ENCODE data around the gene FOXL3. TPM values are rescaled to one million over a fixed set of nuclear protein-coding genes. Genes with fewer than 3 reads are reported as not detected.

FOXL3 gene
- total RNA-seq, 1 experiment from 2014 or later, result not detected

- peak; percentile 28 for DNase-seq (ENCODE audit: low read depth)
These were observed 22.8 kb upstream of the FOXL3 start for GRCh38 chr7:266851-267840.

DNA sequence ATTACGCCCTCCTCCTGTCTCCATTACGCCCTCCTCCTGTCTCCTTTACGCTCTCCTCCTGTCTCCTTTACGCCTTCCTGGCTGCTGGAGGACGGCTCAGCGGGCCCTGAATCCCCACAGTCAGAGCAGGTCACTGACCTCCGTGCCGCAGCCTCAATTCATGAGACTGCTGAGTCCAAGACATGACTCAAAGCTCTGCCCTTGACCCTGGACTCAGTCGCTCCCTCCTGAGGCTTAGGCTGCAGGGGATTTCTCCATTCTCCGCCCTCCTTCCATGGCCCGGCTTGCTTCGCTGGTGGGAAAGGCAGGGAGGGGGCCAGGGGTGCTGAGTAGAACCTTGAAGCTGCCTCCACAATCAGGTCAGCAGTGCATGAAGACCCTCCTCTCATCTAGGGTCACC, 21.0 kb upstream of the FOXL3 start:
- no peak for DNase-seq (ENCODE audit: low read depth)

GRCh38 chr7:269721-270120, 20.2 kb upstream of the FOXL3 start:
- DNase-seq (ENCODE audit: low read depth), result no peak

- no peak for DNase-seq (ENCODE audit: low read depth)
These were observed 19.5 kb upstream of the FOXL3 start for GRCh38 chr7:270351-270983.

- DNase-seq (ENCODE audit: low read depth), result no peak
These were observed 18.5 kb upstream of the FOXL3 start for GRCh38 chr7:271266-272107.

GRCh38 chr7:272108-272615, 17.8 kb upstream of the FOXL3 start:
- DNase-seq (ENCODE audit: low read depth), result no peak

- DNase-seq (ENCODE audit: low read depth), result no peak
These were observed 17.3 kb upstream of the FOXL3 start for GRCh38 chr7:272631-273030.

GRCh38 chr7:273327-273726, 16.6 kb upstream of the FOXL3 start:
- no peak for DNase-seq (ENCODE audit: low read depth)

DNA sequence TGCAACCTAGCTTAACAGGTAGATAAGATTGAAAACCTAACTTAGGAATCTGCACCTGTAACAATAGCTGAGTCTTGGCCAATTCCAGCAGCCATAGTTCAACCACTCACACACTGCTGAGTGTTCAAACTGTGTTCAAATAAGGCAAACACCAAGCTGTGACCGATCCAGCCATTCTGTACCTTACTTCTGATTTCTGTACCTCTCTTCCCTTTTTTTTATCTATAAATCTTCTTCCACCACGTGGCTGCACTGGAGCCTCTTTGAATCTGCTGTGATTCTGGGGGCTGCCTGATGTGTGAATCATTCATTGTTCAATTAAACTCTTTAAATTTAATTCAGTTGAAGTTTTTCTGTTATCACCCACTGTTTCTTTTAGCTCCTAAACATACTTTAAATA, 15.7 kb upstream of the FOXL3 start:
- no peak for DNase-seq (ENCODE audit: low read depth)

DNA sequence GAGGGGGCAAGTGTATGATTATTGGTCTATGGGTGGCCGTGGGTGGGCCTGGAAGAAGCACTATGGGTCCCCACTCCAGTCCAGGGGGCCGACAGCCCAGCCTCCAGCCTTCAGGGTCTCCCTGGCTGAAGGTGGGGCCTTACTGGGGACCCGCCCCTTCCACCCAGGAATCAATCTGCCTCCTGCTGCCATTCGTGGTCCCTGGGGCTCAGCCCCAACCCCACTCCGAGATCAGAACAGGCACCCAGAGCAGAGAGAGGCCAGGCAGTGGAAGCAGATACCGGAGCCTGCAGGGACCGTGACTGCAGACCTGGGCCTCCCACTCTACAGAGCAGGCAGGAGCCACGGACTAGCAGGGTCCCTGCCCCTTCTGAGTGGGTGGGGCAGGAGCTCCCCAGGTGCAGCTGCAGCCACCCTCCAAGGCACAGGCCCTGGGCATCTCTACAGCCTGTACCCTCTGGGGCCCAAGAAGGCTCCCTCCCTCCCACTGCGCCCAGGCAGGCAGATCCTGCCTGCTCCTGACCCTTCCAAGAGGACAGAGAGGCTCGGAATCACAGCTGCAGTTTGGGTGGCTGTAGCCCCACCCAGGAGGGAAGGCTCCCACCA, 13.6 kb upstream of the FOXL3 start:
- DNase-seq (ENCODE audit: low read depth), result no peak

DNA sequence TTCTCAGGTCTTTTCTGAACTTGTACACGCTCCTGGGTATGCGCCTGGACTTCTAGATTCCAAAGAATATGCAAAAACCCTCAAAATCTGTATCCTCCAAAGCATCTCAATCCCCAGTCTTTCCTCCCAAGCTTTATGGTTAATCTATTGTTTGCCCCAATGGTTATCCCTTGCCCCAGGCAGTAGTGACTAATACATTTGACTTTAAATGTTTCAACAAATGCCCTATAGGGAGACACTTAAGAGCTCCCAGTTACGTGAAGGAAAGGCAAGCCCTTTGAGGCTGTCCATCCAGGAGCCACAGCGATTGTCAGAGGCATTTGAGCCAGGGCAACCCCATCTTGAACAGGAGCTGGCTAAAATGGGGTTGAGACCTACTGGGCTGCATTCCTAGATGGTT, 12.7 kb upstream of the FOXL3 start:
- DNase-seq (ENCODE audit: low read depth), result no peak

- DNase-seq (ENCODE audit: low read depth), result no peak
These were observed 11.9 kb upstream of the FOXL3 start for GRCh38 chr7:278081-278480.

- no peak for DNase-seq (ENCODE audit: low read depth)
These were observed 10.1 kb upstream of the FOXL3 start for GRCh38 chr7:279821-280220.

DNA sequence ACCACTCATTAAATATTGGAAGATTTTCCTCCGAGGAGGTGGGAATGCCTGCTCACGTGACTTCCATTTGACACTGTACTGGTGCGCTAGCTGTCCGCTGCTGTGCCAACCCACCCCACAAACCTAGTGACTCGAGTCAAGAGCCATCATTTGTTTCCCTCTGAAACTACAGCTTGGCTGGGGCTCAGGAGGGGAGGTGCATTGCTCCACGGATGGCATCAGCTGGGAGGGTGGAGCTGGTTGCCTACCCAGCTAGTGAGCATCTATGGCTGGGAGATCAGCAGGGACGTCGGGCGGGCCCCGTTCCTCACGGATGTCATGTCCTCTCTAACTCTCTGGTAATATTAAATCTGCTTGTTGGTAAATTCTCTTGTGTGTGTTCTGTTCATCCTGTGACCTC, 9.5 kb upstream of the FOXL3 start:
- DNase-seq (ENCODE audit: low read depth), result no peak

- DNase-seq (ENCODE audit: low read depth), result no peak
These were observed 8.3 kb upstream of the FOXL3 start for GRCh38 chr7:281637-282036.

- no peak for DNase-seq (ENCODE audit: low read depth)
These were observed 7.3 kb upstream of the FOXL3 start for GRCh38 chr7:282621-283020.

- no peak for DNase-seq (ENCODE audit: low read depth)
These were observed 4.9 kb upstream of the FOXL3 start for GRCh38 chr7:284762-285722.

DNA sequence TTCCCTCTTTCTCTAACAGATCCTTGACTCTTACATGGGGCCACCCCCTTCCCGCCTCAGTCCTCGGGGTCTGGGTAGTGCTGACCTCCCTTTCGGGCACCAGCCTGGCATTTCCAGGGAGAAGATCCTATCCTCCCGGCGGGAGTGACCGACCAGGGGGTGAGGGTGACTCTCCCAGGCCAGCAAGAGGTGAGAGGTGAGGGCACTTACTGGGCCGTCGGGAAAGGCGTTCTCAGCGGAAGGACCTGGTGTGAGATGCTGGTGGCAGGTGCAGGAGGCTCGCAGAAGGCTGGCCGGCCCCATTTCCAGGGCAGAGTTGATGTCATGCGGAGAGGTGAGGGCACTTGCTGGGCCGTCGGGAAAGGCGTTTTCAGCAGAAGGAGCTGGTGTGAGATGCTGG, 4.2 kb upstream of the FOXL3 start:
- no peak for DNase-seq (ENCODE audit: low read depth)

- DNase-seq (ENCODE audit: low read depth), result no peak
These were observed 3.7 kb upstream of the FOXL3 start for GRCh38 chr7:286266-286665.

DNA sequence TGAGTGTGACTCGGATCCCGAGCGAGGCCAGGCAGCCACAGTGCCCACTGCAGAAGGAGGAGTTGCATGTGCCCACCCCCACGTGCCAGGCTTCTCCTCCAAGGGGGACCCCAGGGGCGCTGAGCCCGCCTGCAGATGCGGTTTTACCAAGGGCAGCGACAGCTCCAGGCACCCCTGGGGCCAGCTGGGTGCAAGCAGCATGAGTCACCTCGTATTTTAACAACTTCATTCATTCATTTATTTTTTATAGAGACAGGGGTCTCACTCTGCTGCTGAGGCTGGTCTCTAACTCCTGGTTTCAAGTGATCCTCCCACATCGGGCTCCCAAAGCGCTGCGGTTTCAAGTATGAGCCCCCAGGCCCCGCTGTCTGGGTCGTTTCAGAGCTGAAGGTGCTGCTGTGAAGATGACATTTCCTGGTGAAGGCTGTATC, 1.3 kb upstream of the FOXL3 start:
- no peak for DNase-seq (ENCODE audit: low read depth)
